OCI-LY1 (cell line): ENCODE measurements around the gene NDUFS5.

ENCODE experiments used
- H2AFZ ChIP-seq: fragments of 200-600 bp; sonication (generic), shearing (Covaris generic); 2 replicates; pipeline ENCODE4 v1.6.0; 2014; ENCODE audit warnings: antibody characterized with exemption, mild to moderate bottlenecking, low read length
- H3F3A ChIP-seq: fragments of 200-600 bp; sonication (generic), shearing (Covaris generic); 2 replicates; pipeline ENCODE4 v1.6.0; 2014; ENCODE audit warnings: mild to moderate bottlenecking, antibody characterized with exemption, low read length, moderate library complexity; ENCODE audit not compliant: insufficient read depth
- H3K27ac ChIP-seq: fragments of 200-600 bp; sonication (generic); 2 replicates; pipeline ENCODE4 v1.5.1; 2014; ENCODE audit warnings: low read length, mixed run types, mild to moderate bottlenecking, low read depth; ENCODE audit not compliant: poor library complexity, severe bottlenecking
- H3K27me3 ChIP-seq: fragments of 200-600 bp; sonication (generic); 2 replicates; pipeline ENCODE4 v1.6.0; 2014; ENCODE audit warnings: antibody characterized with exemption, mild to moderate bottlenecking, low read length, moderate library complexity; ENCODE audit not compliant: insufficient read depth
- H3K36me3 ChIP-seq: fragments of 200-600 bp; sonication (generic); 2 replicates; pipeline ENCODE4 v1.6.1; 2014; ENCODE audit warnings: mild to moderate bottlenecking, antibody characterized with exemption, low read length, moderate library complexity, mixed read lengths; ENCODE audit not compliant: insufficient read depth
- H3K4me1 ChIP-seq: fragments of 200-600 bp; sonication (generic); 2 replicates; pipeline ENCODE4 v1.5.1; 2014; ENCODE audit warnings: mild to moderate bottlenecking, low read length, moderate library complexity; ENCODE audit not compliant: insufficient read depth, severe bottlenecking
- H3K4me2 ChIP-seq: fragments of 200-600 bp; sonication (generic), shearing (Covaris generic); 2 replicates; pipeline ENCODE4 v1.6.1; 2014; ENCODE audit warnings: low read length
- H3K4me3 ChIP-seq: fragments of 200-600 bp; sonication (generic); 2 replicates; pipeline ENCODE4 v1.5.1; 2014; ENCODE audit warnings: low read length, low read depth, mild to moderate bottlenecking, mixed read lengths; ENCODE audit not compliant: poor library complexity, severe bottlenecking
- H3K79me2 ChIP-seq: fragments of 200-600 bp; shearing (Covaris generic); 2 replicates; pipeline ENCODE4 v1.6.1; 2016; ENCODE audit warnings: mixed run types, low read length, mixed read lengths; ENCODE audit not compliant: insufficient read depth
- H3K9ac ChIP-seq: fragments of 200-600 bp; sonication (generic), shearing (Covaris generic); 2 replicates; pipeline ENCODE4 v1.6.1; 2014; ENCODE audit warnings: mild to moderate bottlenecking, low read length, mixed read lengths
- H3K9me2 ChIP-seq: fragments of 200-600 bp; sonication (generic), shearing (Covaris generic); 2 replicates; pipeline ENCODE4 v1.6.1; 2014; ENCODE audit warnings: low read depth, mild to moderate bottlenecking, low read length, mixed read lengths
- H3K9me3 ChIP-seq: fragments of 200-600 bp; shearing (Covaris generic); 2 replicates; pipeline ENCODE4 v1.6.1; 2014; ENCODE audit warnings: low read length, mixed read lengths
- H4K20me1 ChIP-seq: fragments of 200-600 bp; sonication (generic), shearing (Covaris generic); 2 replicates; pipeline ENCODE4 v1.6.0; 2016; ENCODE audit warnings: mild to moderate bottlenecking, low read length; ENCODE audit not compliant: insufficient read depth
- CTCF ChIP-seq: fragments of 200-600 bp; sonication (generic), shearing (Covaris generic); IDR thresholded peaks from 2 replicates; pipeline ENCODE4 v1.5.1; 2017; ENCODE audit warnings: mild to moderate bottlenecking, antibody characterized with exemption, low read length, moderate library complexity, mixed read lengths
- EZH2 ChIP-seq: fragments of 200-600 bp; sonication (generic), shearing (Covaris generic); IDR thresholded peaks from 2 replicates; pipeline ENCODE4 v1.8.0; 2017; ENCODE audit warnings: borderline replicate concordance, mixed run types, mild to moderate bottlenecking, antibody characterized with exemption, low read length, moderate library complexity, mixed read lengths

The NDUFS5 gene

DNA sequence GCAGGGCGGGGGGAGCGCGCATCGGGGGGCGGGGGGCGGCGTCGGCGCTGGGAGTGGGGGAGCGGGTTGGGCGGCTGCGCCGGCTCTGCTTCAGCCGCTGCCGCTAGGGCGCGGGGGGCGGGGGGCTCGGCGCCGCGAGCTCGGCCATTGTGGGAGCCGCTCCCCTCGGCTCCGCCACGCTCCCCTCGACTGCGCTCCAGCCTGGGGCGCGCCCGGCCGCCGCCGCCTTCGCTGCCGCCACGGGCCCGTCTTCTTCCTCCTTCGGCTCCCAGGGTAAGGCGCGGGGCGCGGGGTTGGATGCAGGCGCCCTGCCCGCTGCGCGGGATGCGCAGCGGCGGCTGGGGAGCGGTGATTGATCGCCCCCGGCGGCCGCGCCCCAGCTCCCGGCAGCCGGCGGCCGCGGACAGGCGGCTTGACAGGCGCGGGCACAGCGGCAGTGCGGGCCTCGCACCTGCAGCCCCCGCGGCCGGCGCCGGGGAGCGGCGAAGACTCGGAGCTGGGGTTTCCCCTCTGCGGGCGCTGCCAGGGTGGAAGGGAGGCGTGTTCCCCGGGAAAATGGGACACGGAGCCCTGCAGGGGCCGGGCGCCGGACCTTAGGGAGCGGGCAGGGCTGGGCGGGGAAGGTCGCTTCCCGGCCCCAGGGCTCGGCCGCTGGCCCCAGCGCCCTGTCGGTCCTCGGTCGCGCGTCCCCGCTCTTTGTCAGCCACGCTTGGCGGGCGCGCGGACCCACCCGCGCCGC, 55.3 kb downstream of the NDUFS5 start:
- Histone ChIP-seq H3K79me2 (no peaks in the 10 kb centered on the region), H3K27ac (no peak overlapping the region), H3K4me1 (no peaks in the 10 kb centered on the region), H3K4me2 (no peak overlapping the region; the same call in 1 of the 2 replicates), H4K20me1 (no peaks in the 10 kb centered on the region), H3K4me3 (peak overlapping the region; percentile 34), H3K36me3 (no peaks in the 10 kb centered on the region), H3F3A (no peaks in the 10 kb centered on the region), H3K9ac (no peak overlapping the region), H3K27me3 (peaks cover 6% of the 10 kb centered on the region; the same call in 1 of the 2 replicates), H3K9me2 (no peaks in the 10 kb centered on the region), H2AFZ (no peak overlapping the region), H3K9me3 (no peaks in the 10 kb centered on the region)
- TF ChIP-seq EZH2 (no peak), CTCF (no peak)

- Histone ChIP-seq H3K9me3 (no peaks in the 10 kb centered on the region), H3F3A (no peaks in the 10 kb centered on the region), H3K36me3 (no peaks in the 10 kb centered on the region), H3K9ac (no peak overlapping the region), H3K9me2 (no peaks in the 10 kb centered on the region), H3K79me2 (no peaks in the 10 kb centered on the region), H4K20me1 (no peaks in the 10 kb centered on the region), H3K4me2 (no peak overlapping the region; the same call in 1 of the 2 replicates), H3K4me3 (no peak overlapping the region), H3K27me3 (peaks cover 6% of the 10 kb centered on the region; the same call in 1 of the 2 replicates), H3K4me1 (no peaks in the 10 kb centered on the region), H3K27ac (no peak overlapping the region), H2AFZ (no peak overlapping the region)
- no peak for TF ChIP-seq EZH2
- no peak for TF ChIP-seq CTCF
Measured at GRCh38 chr1:39082010-39082799, 56.1 kb downstream of the NDUFS5 start.

GRCh38 chr1:39082811-39083576, 56.8 kb downstream of the NDUFS5 start:
- no peak overlapping the region for H3K4me3 ChIP-seq

More at GRCh38 chr1:39082811-39083576, 56.8 kb downstream of the NDUFS5 start:
- TF ChIP-seq CTCF (no peak), EZH2 (no peak)
- Histone ChIP-seq H3K4me1 (no peaks in the 10 kb centered on the region), H3K9ac (no peak overlapping the region), H3K36me3 (no peaks in the 10 kb centered on the region), H2AFZ (no peak overlapping the region), H3K79me2 (no peaks in the 10 kb centered on the region), H4K20me1 (no peaks in the 10 kb centered on the region), H3K9me3 (no peaks in the 10 kb centered on the region), H3K4me2 (no peak overlapping the region), H3F3A (no peaks in the 10 kb centered on the region), H3K27me3 (peaks cover 6% of the 10 kb centered on the region; the same call in 1 of the 2 replicates), H3K27ac (no peak overlapping the region), H3K9me2 (no peaks in the 10 kb centered on the region)
